ENCODE data around the gene METRN. TPM values are rescaled to one million over a fixed set of nuclear protein-coding genes. Genes with fewer than 3 reads are reported as not detected.
"Not testable (repeated sequence)": the region's sequence is repeated elsewhere in the genome, so short reads cannot be mapped to it uniquely, and the experiment has no call there.

Gene METRN
- total and polyA plus RNA-seq, 2 experiments from 2014 or later: 21.6 to 98.1 TPM

- Histone ChIP-seq H3K4me1 (ENCODE audit: insufficient read depth) (peaks cover 11% of the 10 kb centered on the region; the same call in 1 of the 2 replicates), H3K36me3 (ENCODE audit: low read depth) (no peaks in the 10 kb centered on the region), H3K4me2 (ENCODE audit: unreplicated experiment) (no peak overlapping the region), H4K20me1 (ENCODE audit: insufficient read depth) (no peaks in the 10 kb centered on the region), H3K27me3 (replicated peaks; ENCODE audit: insufficient read depth) (peaks cover 17% of the 10 kb centered on the region; the same call in 1 of the 2 replicates), H3K9ac (no peak overlapping the region), H3K9me2 (ENCODE audit: insufficient read depth) (no peaks in the 10 kb centered on the region), H3K79me2 (ENCODE audit: insufficient read depth) (no peaks in the 10 kb centered on the region), H3K27ac (no peak overlapping the region), H3K4me3 (no peak overlapping the region), H3K9me3 (ENCODE audit: low read depth) (no peaks in the 10 kb centered on the region), H2AFZ (no peak overlapping the region), H3F3A (ENCODE audit: insufficient read depth) (peaks cover 10% of the 10 kb centered on the region)
- 67 to 68% methylated on average over 21 of the region's 21 CpGs for WGBS, 2 experiments (ENCODE audit: low coverage in 1 of 2, low lambda C conversion rate in 2 of 2, missing lambda C conversion rate in 2 of 2)
- DNase-seq: no peak
- in situ Hi-C loops (cut with MboI): no loop called here
- no peak for TF ChIP-seq EZH2 (IDR thresholded peaks at IDR 0.05; ENCODE audit: insufficient read depth, poor library complexity, severe bottlenecking)
- no peak for TF ChIP-seq EZH2phosphoT487 (IDR thresholded peaks at IDR 0.05; ENCODE audit: insufficient read depth, low read depth)
These were observed 4.3 kb upstream of the METRN start for GRCh38 chr16:710500-711075.

GRCh38 chr16:711084-711483 is 3.8 kb upstream of the METRN start:
- Histone ChIP-seq H3K27me3 (replicated peaks; ENCODE audit: insufficient read depth) (peaks cover 17% of the 10 kb centered on the region; the same call in 1 of the 2 replicates), H3K4me3 (no peak overlapping the region), H2AFZ (no peak overlapping the region), H3K79me2 (ENCODE audit: insufficient read depth) (no peaks in the 10 kb centered on the region), H3K27ac (no peak overlapping the region), H3F3A (ENCODE audit: insufficient read depth) (peaks cover 10% of the 10 kb centered on the region), H3K4me2 (ENCODE audit: unreplicated experiment) (no peak overlapping the region), H3K4me1 (ENCODE audit: insufficient read depth) (peaks cover 11% of the 10 kb centered on the region; the same call in 1 of the 2 replicates), H3K36me3 (ENCODE audit: low read depth) (no peaks in the 10 kb centered on the region), H3K9ac (no peak overlapping the region), H3K9me2 (ENCODE audit: insufficient read depth) (no peaks in the 10 kb centered on the region), H3K9me3 (ENCODE audit: low read depth) (no peaks in the 10 kb centered on the region), H4K20me1 (ENCODE audit: insufficient read depth) (no peaks in the 10 kb centered on the region)
- TF ChIP-seq EZH2 (IDR thresholded peaks at IDR 0.05; ENCODE audit: insufficient read depth, poor library complexity, severe bottlenecking) (no peak), EZH2phosphoT487 (IDR thresholded peaks at IDR 0.05; ENCODE audit: insufficient read depth, low read depth) (no peak)
- WGBS, 2 experiments (ENCODE audit: low coverage in 1 of 2, low lambda C conversion rate in 2 of 2, missing lambda C conversion rate in 2 of 2): 56 to 60% methylated on average over 11 to 12 of the region's 12 CpGs
- in situ Hi-C loops (cut with MboI): no loop called here
- DNase-seq: no peak

- Histone ChIP-seq H2AFZ (no peak overlapping the region), H3K4me3 (no peak overlapping the region), H3K27ac (no peak overlapping the region), H3K9me2 (ENCODE audit: insufficient read depth) (no peaks in the 10 kb centered on the region), H3K9ac (no peak overlapping the region), H3K27me3 (replicated peaks; ENCODE audit: insufficient read depth) (peaks cover 17% of the 10 kb centered on the region; the same call in 1 of the 2 replicates), H3K79me2 (ENCODE audit: insufficient read depth) (no peaks in the 10 kb centered on the region), H4K20me1 (ENCODE audit: insufficient read depth) (no peaks in the 10 kb centered on the region), H3F3A (ENCODE audit: insufficient read depth) (peaks cover 10% of the 10 kb centered on the region), H3K4me1 (ENCODE audit: insufficient read depth) (peaks cover 11% of the 10 kb centered on the region; the same call in 1 of the 2 replicates), H3K9me3 (ENCODE audit: low read depth) (no peaks in the 10 kb centered on the region), H3K36me3 (ENCODE audit: low read depth) (no peaks in the 10 kb centered on the region), H3K4me2 (ENCODE audit: unreplicated experiment) (no peak overlapping the region)
- in situ Hi-C loops (cut with MboI): no loop called here
- 7 to 8% methylated on average over 20 to 25 of the region's 25 CpGs for WGBS, 2 experiments (ENCODE audit: low coverage in 1 of 2, low lambda C conversion rate in 2 of 2, missing lambda C conversion rate in 2 of 2)
- DNase-seq: peak; percentile 80
- no peak for TF ChIP-seq EZH2 (IDR thresholded peaks at IDR 0.05; ENCODE audit: insufficient read depth, poor library complexity, severe bottlenecking)
- TF ChIP-seq EZH2phosphoT487 (IDR thresholded peaks at IDR 0.05; ENCODE audit: insufficient read depth, low read depth): no peak
These were observed 3.2 kb upstream of the METRN start for GRCh38 chr16:711548-712320.

GRCh38 chr16:712740-713250 is 2.1 kb upstream of the METRN start:
- H3K4me3 ChIP-seq; H3K4me2 ChIP-seq (ENCODE audit: unreplicated experiment); H3K36me3 ChIP-seq (ENCODE audit: low read depth); H3F3A ChIP-seq (ENCODE audit: insufficient read depth); in situ Hi-C loops (cut with MboI); H3K9me3 ChIP-seq (ENCODE audit: low read depth); H2AFZ ChIP-seq; H3K9ac ChIP-seq; H3K9me2 ChIP-seq (ENCODE audit: insufficient read depth); H3K79me2 ChIP-seq (ENCODE audit: insufficient read depth); H4K20me1 ChIP-seq (ENCODE audit: insufficient read depth): not testable (repeated sequence)
- 51% methylated on average over 12 to 13 of the region's 13 CpGs for WGBS, 2 experiments (ENCODE audit: low coverage in 1 of 2, low lambda C conversion rate in 2 of 2, missing lambda C conversion rate in 2 of 2)
- Histone ChIP-seq H3K27me3 (replicated peaks; ENCODE audit: insufficient read depth) (peaks cover 15% of the 10 kb centered on the region; the same call in 1 of the 2 replicates), H3K27ac (peak overlapping the region; percentile 22), H3K4me1 (ENCODE audit: insufficient read depth) (peaks cover 11% of the 10 kb centered on the region; the same call in 1 of the 2 replicates)
- peak; percentile 92 for DNase-seq
